Mammary epithelial cell (primary cell): ENCODE measurements around the gene PPP1R26.

Source experiments
- EZH2 ChIP-seq: IDR thresholded peaks from 2 replicates; pipeline ENCODE4 v1.6.1; 2012; ENCODE audit warnings: low read length, inconsistent platforms, borderline replicate concordance
- TF ChIP-seq, protein P1 (sequence below), 2 donors: IDR thresholded peaks in 1 of 2; conservative IDR thresholded peaks in 1 of 2; 2 replicates each; pipeline ENCODE4 v1.5.1; 2011 to 2012; ENCODE audit warnings: inconsistent platforms in 2 of 2, low read length in 2 of 2, mild to moderate bottlenecking in 2 of 2, control low read depth in 1 of 2, low read depth in 1 of 2; ENCODE audit not compliant: insufficient read depth in 1 of 2; ENCODE audit errors: extremely low read depth in 1 of 2

GRCh38 chr9:135464181-135464580 lies 15.4 kb upstream of the PPP1R26 start:
- TF ChIP-seq, protein P1, sequence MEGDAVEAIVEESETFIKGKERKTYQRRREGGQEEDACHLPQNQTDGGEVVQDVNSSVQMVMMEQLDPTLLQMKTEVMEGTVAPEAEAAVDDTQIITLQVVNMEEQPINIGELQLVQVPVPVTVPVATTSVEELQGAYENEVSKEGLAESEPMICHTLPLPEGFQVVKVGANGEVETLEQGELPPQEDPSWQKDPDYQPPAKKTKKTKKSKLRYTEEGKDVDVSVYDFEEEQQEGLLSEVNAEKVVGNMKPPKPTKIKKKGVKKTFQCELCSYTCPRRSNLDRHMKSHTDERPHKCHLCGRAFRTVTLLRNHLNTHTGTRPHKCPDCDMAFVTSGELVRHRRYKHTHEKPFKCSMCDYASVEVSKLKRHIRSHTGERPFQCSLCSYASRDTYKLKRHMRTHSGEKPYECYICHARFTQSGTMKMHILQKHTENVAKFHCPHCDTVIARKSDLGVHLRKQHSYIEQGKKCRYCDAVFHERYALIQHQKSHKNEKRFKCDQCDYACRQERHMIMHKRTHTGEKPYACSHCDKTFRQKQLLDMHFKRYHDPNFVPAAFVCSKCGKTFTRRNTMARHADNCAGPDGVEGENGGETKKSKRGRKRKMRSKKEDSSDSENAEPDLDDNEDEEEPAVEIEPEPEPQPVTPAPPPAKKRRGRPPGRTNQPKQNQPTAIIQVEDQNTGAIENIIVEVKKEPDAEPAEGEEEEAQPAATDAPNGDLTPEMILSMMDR (conservative IDR thresholded peaks at IDR 0.05 in 1 of 2, IDR thresholded peaks at IDR 0.05 in 1 of 2; ENCODE audit: extremely low read depth in 1 of 2, insufficient read depth in 1 of 2, low read depth in 1 of 2, low read length in 2 of 2) = no peak
- TF ChIP-seq EZH2 = no peak
